HG03064 (cell line): Measurements from ENCODE around the gene CD93.

ENCODE experiments used
- ATAC-seq: cut with Tn5 transposase; IDR thresholded peaks from one replicate; pipeline ENCODE4 v1.9.1; 2021; ENCODE audit warnings: low read depth; ENCODE audit not compliant: unreplicated experiment

The CD93 gene

DNA sequence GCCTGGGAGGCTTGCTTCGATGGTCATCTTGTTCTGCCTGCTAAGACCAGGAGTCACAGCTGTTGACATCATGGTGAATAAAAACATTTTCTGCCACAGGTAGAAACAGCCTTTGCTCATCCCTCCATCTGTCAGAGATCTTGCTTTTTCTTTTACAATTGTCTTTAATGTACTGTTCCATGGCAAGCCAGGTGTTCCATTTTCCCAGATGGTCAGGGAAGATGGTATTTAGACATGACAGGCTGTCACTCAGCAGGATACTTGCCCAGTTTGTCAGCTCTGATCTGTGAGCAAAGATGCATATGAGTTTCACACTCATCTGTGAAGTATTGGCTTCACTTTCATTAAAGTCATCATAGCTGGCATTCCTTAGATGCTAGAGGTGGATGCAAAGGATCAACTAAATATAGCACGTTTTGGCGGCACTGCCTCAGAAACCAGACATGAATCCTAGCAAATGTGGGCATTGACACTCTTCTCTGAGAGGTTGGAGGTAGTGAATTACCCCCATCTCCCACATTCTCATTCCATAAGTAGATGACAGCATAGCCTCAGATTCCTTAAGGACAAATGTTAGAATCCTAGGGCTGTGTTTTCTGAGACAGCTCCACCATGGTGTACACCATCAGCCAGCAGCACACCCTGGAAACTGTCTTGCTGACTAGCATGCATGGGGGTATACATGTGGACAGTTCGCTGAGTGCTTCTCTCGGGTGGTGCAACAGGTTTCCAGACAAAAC, 46.8 kb downstream of the CD93 start:
- no peak for ATAC-seq

DNA sequence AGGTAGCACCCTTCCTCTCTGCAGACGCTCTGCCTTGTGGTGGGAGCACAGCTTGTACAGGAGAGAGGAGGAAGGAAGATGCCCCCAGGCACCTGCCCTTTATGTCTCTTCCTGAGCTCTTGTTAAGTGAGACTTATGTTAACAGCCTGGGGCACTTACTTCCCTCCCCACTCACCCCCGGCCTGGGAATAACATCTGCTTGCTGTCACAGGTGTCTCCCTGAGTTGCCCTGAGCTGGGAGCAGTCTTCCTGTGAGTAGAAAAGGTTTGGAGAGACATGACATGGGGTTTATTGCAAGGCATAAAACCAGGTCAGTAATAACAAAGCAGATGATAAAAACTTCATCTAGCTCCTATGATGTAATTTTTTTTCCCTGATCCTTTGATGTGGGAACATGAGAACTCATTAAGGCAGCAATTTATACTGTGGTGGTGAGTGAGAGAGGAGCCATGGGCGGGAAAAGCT, 49.1 kb downstream of the CD93 start:
- no peak for ATAC-seq

DNA sequence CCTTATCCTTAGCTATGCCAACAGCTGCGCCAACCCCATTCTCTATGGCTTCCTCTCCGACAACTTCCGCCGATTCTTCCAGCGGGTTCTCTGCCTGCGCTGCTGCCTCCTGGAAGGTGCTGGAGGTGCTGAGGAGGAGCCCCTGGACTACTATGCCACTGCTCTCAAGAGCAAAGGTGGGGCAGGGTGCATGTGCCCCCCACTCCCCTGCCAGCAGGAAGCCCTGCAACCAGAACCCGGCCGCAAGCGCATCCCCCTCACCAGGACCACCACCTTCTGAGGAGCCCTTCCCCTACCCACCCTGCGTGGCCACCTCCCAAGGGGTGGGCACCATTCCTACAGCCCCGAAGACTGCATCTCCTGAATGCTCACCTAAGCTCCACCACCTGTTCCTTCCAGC, 49.8 kb downstream of the CD93 start:
- no peak for ATAC-seq

GRCh38 chr20:23035731-23036130, 50.4 kb downstream of the CD93 start:
- ATAC-seq, result no peak

DNA sequence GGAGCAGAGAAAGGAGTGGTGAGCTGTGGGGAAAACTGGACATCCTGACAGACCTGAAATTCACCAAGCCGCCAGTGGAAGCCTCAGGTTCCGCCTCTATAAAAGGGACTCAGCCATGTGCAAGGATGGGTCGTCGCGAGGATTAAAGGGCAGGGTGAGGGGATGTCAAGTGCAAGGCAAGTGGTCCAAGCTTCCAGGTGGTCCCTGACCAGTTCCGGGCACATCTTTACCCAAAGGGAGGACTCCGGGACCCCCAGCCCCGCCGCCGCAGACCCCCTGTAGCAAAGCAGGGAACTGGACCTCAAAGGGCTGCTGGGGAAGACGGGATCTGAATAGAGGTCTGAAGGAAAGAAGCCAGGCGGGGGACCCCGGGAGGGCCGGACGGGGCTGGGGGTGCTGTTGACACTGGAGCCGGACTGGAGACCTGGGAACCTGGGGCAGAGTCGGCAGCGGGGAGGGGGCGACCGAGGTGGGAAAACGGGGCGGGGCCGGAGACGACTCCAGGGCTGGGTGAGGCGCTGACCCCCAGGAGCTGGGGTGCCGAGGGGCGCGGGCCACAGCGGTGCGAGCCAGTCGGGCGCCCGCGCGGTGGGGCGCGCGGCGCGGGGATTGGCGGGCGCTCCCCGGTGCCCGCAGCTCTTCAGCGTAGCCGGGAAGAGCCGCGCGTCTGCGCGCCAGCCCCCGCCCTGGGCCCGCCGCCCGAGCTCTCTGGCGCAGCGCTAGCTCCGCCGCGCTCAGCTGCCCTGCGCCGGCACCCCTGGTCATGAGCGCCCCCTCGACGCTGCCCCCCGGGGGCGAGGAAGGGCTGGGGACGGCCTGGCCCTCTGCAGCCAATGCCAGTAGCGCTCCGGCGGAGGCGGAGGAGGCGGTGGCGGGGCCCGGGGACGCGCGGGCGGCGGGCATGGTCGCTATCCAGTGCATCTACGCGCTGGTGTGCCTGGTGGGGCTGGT, 51.1 kb downstream of the CD93 start, which contains the start of gene SSTR4:
TSS of gene SSTR4 (plus strand) at position 592 of the 951 bp plus-strand sequence. CDS start at position 764, 172 bp downstream.
- ATAC-seq, result no peak

DNA sequence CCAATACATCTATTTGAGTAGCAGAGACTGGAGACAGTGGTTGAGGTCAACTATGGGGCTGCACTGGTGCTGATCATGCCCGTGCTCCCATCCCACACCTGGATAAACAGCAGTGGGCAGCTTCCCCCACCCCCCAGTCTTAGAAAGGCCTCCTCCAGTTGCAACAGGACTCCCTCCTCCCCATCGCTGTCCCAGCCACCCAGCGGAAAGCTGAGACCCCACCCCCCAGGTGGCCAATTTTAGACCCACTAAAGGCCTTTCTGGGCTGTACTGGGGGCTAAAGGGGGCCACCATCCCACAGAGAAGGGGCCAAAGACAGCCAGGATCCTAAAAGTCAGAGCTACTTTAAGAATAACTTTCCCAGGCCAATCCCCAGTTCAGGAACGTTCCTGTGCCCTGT, 52.2 kb downstream of the CD93 start:
- no peak for ATAC-seq

- no peak for ATAC-seq
Measured at GRCh38 chr20:23032750-23033078, 53.4 kb downstream of the CD93 start.

GRCh38 chr20:23032056-23032749, 53.9 kb downstream of the CD93 start:
- no peak for ATAC-seq

DNA sequence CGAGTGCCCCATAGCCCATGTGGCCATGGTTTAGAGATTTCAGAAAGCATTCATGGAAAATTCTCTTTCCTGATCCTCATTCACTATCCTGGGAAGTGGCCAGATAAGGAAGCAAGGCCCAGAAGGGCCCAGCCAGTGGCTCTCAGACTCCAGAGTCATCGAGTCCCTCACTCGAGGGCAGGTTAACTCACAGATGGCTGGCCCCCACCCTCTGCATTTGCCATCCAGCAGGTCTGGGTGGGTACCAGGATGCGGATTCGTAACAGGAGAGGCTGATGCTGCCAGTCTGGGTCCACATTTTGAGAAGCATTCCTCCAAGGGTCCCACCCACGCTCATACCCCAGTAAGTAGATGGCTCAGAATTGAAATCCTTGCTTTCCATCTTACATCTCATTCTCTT, 54.8 kb downstream of the CD93 start:
- no peak for ATAC-seq
